ENCODE results near the gene HIGD1C.
"Not testable (repeated sequence)": the region's sequence is repeated elsewhere in the genome, so short reads cannot be mapped to it uniquely, and the experiment has no call there.

Gene HIGD1C

DNA sequence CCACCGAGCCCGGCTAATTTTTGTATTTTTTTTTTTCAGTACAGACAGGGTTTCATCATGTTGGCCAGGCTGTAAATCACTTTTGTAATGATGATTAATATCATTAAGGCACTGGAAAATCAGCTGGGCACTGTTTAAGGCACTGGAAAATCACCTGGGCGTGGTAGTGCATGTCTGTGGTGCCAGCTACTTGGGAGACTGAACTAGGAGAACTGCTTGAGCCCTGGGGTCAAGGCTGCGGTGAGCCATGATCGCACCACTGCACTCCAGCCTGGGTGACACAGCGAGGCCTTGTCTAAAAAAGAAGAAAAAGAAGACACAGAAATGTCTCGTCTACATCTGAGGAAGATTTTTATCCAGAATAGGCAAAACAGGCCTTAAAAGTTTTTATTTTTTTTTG is 61.1 kb downstream of the HIGD1C start:
- DNase-seq (ENCODE audit: low spot score) (peak; percentile 59), FAIRE-seq (peak; percentile 76)

- FAIRE-seq; DNase-seq (ENCODE audit: low spot score): not testable (repeated sequence)
Observed at GRCh38 chr12:51014467-51014866, 62.1 kb downstream of the HIGD1C start.

- FAIRE-seq (no peak), DNase-seq (ENCODE audit: low spot score) (no peak)
Observed at GRCh38 chr12:51017452-51017851, 65.1 kb downstream of the HIGD1C start.

DNA sequence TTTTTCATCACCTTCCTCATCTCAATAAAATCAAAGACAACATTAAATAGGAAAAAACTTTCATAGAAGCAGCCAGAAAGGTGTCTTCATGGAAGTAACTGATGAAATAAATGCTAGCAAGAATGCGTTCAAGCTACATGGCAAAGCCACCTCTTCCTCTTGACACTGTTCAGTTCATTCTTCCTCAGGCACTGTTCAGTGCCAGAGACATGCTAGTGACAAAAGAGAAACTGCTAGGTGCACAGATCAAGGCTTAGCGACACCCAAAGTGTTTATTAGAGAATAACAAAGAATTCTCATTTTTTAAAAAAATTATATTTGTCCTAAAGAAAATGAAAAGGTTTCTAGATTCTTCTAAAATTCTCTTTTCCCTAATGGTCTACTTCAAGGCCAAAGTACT is 66.6 kb downstream of the HIGD1C start:
- no peak for DNase-seq (ENCODE audit: low spot score)
- FAIRE-seq, result no peak

DNA sequence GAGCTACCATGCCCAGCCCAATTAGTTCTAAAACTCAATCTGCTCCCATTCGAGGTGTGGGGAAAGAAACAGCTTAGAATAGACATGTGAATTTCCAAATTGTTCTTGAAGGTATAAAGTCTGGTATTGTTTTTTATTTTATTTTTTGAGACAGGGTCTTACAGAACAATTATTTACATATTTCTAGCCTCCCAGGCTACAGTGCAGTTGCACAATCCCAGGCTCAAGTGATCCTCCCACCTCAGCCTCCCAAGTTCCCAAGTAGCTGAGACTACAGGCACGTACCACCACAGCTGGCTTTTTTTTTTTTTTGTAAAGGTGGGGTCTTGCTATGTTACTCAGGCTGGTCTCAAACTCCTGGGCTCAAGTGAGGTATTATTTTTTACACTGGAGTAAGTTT is 67.6 kb downstream of the HIGD1C start:
- DNase-seq (ENCODE audit: low spot score) (no peak), FAIRE-seq (no peak)
